22Rv1 (cell line): ENCODE results near the gene ANGPTL8.

ENCODE experiments used
- H3K27ac ChIP-seq: fragments of 450-650 bp; 2 replicates; pipeline ENCODE4 v1.5.1; 2017
- ZFX ChIP-seq: fragments of 450-650 bp; IDR thresholded peaks from 2 replicates; pipeline ENCODE4 v1.6.1; 2017; ENCODE audit warnings: antibody characterized with exemption, borderline replicate concordance
- TF ChIP-seq, protein P1 (sequence below): fragments of 450-650 bp; IDR thresholded peaks from 2 replicates; pipeline ENCODE4 v1.5.1; 2017; ENCODE audit warnings: mild to moderate bottlenecking

Gene ANGPTL8

GRCh38 chr19:11221082-11221598, 18.3 kb upstream of the ANGPTL8 start:
- no peak overlapping the region for H3K27ac ChIP-seq
- TF ChIP-seq, protein P1, sequence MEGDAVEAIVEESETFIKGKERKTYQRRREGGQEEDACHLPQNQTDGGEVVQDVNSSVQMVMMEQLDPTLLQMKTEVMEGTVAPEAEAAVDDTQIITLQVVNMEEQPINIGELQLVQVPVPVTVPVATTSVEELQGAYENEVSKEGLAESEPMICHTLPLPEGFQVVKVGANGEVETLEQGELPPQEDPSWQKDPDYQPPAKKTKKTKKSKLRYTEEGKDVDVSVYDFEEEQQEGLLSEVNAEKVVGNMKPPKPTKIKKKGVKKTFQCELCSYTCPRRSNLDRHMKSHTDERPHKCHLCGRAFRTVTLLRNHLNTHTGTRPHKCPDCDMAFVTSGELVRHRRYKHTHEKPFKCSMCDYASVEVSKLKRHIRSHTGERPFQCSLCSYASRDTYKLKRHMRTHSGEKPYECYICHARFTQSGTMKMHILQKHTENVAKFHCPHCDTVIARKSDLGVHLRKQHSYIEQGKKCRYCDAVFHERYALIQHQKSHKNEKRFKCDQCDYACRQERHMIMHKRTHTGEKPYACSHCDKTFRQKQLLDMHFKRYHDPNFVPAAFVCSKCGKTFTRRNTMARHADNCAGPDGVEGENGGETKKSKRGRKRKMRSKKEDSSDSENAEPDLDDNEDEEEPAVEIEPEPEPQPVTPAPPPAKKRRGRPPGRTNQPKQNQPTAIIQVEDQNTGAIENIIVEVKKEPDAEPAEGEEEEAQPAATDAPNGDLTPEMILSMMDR = no peak
- no peak for TF ChIP-seq ZFX

DNA sequence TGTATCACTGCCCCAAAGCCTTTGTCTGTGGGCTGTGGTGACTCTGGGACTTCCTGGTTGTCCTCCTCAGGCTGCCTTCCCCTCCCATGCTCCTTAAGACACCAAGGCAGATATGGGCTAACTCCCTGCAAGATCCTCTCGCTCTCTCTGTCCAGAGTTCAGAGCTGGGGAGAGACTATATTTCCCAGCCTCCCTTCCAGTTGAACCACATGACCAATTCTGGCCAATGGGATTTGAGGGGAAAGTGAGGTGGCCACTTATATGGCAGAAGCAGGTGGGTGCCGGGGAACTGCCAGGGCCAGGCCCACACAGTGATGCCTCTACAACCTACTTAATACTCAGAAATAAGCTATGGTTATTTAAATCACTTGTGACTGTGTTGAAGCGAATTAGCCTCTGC, 16.2 kb upstream of the ANGPTL8 start:
- TF ChIP-seq, protein P1 = no peak
- TF ChIP-seq ZFX = no peak
- H3K27ac ChIP-seq = no peak overlapping the region

DNA sequence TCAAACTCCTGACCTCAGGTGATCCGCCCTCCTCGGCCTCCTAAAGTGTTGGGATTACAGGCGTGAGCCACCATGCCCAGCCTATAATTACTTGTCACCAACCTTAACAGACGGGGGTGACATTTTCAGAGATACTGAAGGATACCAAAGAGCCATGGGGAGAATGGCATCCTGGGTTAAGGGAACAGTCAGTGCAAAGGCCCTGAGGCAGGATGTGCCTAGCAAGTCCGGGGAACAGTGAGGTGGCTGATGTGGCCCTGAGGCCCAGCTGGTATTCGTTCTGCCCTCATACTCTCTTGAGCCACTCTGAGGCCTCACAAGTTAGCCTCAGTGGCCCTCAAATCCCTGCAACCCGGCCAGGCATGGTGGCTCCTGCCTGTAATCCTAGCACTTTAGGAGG, 15.0 kb upstream of the ANGPTL8 start:
- H3K27ac ChIP-seq = no peak overlapping the region
- TF ChIP-seq, protein P1 = no peak
- no peak for TF ChIP-seq ZFX

GRCh38 chr19:11225172-11225571, 14.2 kb upstream of the ANGPTL8 start:
- TF ChIP-seq, protein P1 = no peak
- TF ChIP-seq ZFX = no peak
- no peak overlapping the region for H3K27ac ChIP-seq

GRCh38 chr19:11225815-11226214, 13.6 kb upstream of the ANGPTL8 start:
- no peak for TF ChIP-seq ZFX
- TF ChIP-seq, protein P1 = no peak
- no peak overlapping the region for H3K27ac ChIP-seq

GRCh38 chr19:11226716-11227166, 12.7 kb upstream of the ANGPTL8 start:
- H3K27ac ChIP-seq = no peak overlapping the region
- TF ChIP-seq ZFX = no peak
- TF ChIP-seq, protein P1 = no peak

DNA sequence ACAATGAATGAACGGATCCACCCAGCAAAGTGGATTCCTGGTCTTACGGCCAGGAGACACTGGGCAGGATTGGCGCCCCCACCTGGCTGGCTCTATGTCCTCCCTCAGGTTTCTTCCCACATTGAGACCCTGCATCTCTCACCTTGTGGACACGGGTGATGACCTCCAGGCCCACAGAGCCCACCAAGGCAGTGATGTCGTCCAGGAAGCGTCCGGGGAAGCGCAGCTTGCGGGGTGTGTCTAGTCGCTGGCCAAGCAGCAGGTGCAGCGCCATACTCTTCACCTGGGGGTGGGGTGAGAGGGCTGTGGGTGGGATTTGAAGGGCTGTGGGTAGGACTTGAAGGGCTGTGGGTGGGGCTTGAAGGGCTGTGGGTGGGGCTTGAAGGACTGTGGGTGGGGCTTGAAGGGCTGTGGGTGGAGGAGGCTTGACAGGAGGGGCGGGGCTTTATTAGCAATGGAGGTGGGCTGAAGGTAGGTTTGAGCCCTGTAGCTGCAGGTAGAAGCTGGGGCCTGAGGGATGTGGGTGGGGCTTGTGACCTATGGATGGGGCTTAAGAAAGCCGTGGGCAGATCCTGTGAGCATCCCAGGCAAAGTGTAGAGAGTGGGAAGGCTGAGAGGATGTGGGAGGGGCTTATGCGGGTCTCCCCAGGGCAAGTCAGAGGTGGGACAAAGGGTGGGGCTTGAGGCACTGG, 12.1 kb upstream of the ANGPTL8 start:
- no peak overlapping the region for H3K27ac ChIP-seq
- no peak for TF ChIP-seq ZFX
- TF ChIP-seq, protein P1 = peak; percentile 71
